Thoracic aorta (tissue), 2 donors: Measurements from ENCODE around the gene ETS2. TPM values are rescaled to one million over a fixed set of nuclear protein-coding genes. Genes with fewer than 3 reads are reported as not detected.
"Not testable (repeated sequence)": the region's sequence is repeated elsewhere in the genome, so short reads cannot be mapped to it uniquely, and the experiment has no call there.

Experiments used
- ATAC-seq: fragments of 150-250 bp; one replicate; pipeline ENCODE4 v1.8.0; 2017; ENCODE audit warnings: low read depth; ENCODE audit not compliant: insufficient number of reproducible peaks, low FRiP score
- DNase-seq: peaks from one replicate; pipeline ENCODE4 v3.0.0-alpha.2; 2020; ENCODE audit warnings: low spot score
- H3K27ac ChIP-seq, 2 donors: fragments of 200-600 bp; sonication (generic); 1 replicate in 1 of 2; 2 replicates in 1 of 2; pipeline ENCODE4 v1.5.1; 2016; ENCODE audit warnings: mild to moderate bottlenecking in 2 of 2, moderate library complexity in 2 of 2
- H3K27me3 ChIP-seq: fragments of 200-600 bp; sonication (generic); replicated peaks from 2 replicates; pipeline ENCODE4 v1.6.0; 2016; ENCODE audit warnings: mild to moderate bottlenecking; ENCODE audit not compliant: insufficient read depth
- H3K36me3 ChIP-seq: fragments of 200-600 bp; sonication (generic); one replicate; pipeline ENCODE4 v1.5.1; 2016
- H3K4me1 ChIP-seq, 2 donors: fragments of 200-600 bp; sonication (generic); 1 replicate in 1 of 2; 2 replicates in 1 of 2; pipeline versions ENCODE4 v1.5.1 to v1.6.0; 2016; ENCODE audit warnings: low read depth in 2 of 2, mild to moderate bottlenecking in 1 of 2; ENCODE audit not compliant: control insufficient read depth in 1 of 2
- H3K4me3 ChIP-seq: fragments of 200-600 bp; sonication (generic); 2 replicates; pipeline ENCODE4 v1.5.1; 2016; ENCODE audit warnings: mild to moderate bottlenecking
- H3K9me3 ChIP-seq: fragments of 200-600 bp; sonication (generic); 2 replicates; pipeline ENCODE4 v1.5.1; 2016
- total RNA-seq, 2 donors: library from RNA; depleted of rRNA; stranded (reverse); fragments of >200 nt; gene quantifications; one replicate each; pipeline versions ENCODE4 v1.1.0 to v1.2.3, GENCODE V29; 2016
- TF ChIP-seq, protein P1 (sequence below): fragments of 200-600 bp; sonication (generic); IDR thresholded peaks from one replicate; pipeline ENCODE4 v1.5.1; 2019; ENCODE audit warnings: antibody characterized with exemption

Gene ETS2
- total RNA-seq, 2 donors from 2014 or later = 120 to 226 TPM

DNA sequence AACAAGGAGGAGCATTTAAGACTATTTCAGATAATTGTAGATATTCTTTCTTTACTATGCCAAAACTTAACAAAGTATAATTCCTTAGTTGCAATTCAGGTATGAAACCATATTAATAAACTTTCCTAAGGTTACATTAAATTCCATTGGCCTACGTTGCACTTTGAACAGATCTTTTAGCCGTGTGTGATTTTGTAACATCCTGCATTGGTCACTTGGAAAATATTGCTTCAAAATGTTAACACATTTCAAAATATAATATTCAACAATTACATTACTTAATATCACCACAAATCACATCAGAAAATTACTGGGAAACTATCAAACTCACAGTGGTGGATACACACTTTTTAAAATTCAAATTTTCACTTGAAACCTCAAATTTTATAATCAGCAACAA lies 20.2 kb downstream of the ETS2 start:
- Histone ChIP-seq H3K27ac (no peak overlapping the region), H3K27me3 (no peaks in the 10 kb centered on the region), H3K36me3 (peaks cover 25% of the 10 kb centered on the region), H3K4me3 (no peak overlapping the region), H3K4me1 (peaks cover 27 to 46% of the 10 kb centered on the region in 2 donors), H3K9me3 (peaks cover 4% of the 10 kb centered on the region)
- TF ChIP-seq, protein P1, sequence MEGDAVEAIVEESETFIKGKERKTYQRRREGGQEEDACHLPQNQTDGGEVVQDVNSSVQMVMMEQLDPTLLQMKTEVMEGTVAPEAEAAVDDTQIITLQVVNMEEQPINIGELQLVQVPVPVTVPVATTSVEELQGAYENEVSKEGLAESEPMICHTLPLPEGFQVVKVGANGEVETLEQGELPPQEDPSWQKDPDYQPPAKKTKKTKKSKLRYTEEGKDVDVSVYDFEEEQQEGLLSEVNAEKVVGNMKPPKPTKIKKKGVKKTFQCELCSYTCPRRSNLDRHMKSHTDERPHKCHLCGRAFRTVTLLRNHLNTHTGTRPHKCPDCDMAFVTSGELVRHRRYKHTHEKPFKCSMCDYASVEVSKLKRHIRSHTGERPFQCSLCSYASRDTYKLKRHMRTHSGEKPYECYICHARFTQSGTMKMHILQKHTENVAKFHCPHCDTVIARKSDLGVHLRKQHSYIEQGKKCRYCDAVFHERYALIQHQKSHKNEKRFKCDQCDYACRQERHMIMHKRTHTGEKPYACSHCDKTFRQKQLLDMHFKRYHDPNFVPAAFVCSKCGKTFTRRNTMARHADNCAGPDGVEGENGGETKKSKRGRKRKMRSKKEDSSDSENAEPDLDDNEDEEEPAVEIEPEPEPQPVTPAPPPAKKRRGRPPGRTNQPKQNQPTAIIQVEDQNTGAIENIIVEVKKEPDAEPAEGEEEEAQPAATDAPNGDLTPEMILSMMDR = no peak
- DNase-seq (no peak), ATAC-seq (no peak)

DNA sequence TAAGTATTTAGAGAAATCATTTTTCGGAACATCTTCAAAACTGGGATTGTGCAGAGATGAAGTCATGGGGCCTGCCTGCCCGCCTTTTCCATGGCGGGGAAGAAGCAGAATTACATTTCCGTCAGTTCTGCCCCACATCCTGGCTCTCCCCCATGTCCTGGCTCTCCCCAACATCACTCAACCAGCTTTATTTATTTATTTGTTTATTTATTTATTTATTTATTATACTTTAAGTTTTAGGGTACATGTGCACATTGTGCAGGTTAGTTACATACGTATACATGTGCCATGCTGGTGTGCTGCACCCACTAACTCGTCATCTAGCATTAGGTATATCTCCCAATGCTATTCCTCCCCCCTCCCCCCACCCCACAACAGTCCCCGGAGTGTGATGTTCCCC lies 22.4 kb downstream of the ETS2 start:
- H3K4me1 ChIP-seq = peaks cover 6 to 36% of the 10 kb centered on the region in 2 donors
- not testable (repeated sequence) for H3K27me3 ChIP-seq, H3K27ac ChIP-seq, ATAC-seq, H3K4me3 ChIP-seq, H3K9me3 ChIP-seq, DNase-seq, H3K36me3 ChIP-seq

DNA sequence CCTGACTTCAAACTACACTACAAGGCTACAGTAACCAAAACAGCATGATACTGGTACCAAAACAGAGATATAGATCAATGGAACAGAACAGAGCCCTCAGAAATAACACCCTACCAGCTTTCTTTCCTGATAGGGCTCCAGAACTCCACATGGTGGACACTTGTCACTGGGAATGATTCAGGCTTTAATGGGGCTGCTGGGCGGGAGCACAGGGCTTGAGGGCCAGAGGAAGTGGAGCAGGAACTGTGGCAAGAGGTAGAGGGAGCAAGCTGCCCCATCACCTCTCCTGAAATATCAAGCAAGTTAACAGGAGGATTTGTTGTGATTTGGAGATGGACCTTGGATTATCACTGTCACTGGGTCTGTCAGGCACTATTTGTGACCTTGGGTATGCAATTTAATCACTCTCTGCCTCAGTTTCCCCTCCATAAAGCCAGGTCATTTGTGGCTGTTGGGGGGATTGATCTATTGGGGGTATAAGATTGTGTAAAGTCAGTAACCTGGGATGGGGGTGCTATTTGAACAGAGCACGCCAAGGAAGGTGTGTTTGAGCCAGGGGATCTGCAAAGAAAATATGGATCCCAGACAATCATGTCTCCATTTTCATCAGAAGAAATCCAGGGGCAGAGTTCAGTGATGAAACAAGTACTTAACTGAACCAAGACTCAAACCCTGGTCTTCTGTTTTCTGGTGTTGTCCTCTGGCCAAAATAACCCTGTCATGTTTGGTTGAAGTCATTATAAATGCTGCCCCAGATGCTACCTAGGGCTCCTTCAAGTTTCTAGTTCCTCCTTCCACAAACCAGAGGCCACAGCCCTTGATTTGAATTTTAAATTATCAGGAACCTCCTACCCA lies 25.2 kb downstream of the ETS2 start:
- DNase-seq = no peak
- Histone ChIP-seq H3K4me1 (peaks cover 4 to 15% of the 10 kb centered on the region in 2 donors), H3K27me3 (no peaks in the 10 kb centered on the region), H3K9me3 (peaks cover 4% of the 10 kb centered on the region), H3K27ac (no peak overlapping the region), H3K4me3 (no peak overlapping the region), H3K36me3 (no peaks in the 10 kb centered on the region)
- no peak for ATAC-seq
- TF ChIP-seq, protein P1 = no peak

DNA sequence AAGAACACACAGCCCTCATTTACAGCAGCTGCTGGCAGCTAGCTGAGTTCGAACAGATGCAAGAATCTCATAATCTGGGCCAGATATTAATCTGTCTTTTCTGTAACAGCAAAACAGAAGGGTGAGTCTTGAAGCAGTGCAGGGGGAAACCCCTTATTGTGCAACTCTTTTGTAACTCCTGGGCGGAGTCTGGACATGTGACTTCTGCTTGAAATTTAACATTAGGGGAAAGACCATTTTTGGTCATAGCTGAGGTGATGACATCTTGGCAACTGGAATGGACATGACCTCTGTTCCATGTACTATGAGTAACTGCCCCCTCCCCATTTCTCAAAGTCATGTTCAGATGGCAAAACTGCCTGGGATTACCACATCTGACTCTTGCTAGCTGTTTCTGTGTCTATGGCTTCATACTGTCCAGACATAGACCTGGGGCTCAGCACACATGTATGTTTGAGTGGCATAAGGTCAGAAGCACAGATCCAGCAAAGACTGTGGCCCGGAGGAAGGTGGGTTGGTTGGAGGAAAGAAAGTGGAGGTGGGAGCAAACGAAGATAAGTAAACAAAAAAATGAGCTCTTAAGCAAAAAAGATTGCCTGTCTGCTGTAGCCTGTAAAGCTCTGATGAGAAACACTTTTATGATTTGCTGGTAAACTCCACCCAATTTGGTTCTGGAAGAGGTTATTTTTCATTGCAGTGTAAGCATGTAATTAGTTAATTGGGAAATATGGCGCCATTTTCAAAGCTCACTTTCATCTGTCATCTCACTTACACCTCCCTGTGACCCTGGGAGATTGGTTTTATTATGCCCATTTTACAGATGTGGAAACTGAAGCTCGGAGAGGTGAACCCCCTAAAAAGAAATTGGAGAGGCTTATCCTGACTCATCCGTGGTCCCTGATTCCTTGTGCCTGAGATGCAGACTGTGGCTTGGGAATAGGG lies 26.1 kb downstream of the ETS2 start:
- peak; percentile 70 for DNase-seq
- Histone ChIP-seq H3K27me3 (no peaks in the 10 kb centered on the region), H3K36me3 (no peaks in the 10 kb centered on the region), H3K27ac (no peak overlapping the region), H3K9me3 (no peaks in the 10 kb centered on the region), H3K4me3 (no peak overlapping the region), H3K4me1 (peaks cover 4 to 15% of the 10 kb centered on the region in 2 donors)
- TF ChIP-seq, protein P1 = no peak
- peak; percentile 84 for ATAC-seq

DNA sequence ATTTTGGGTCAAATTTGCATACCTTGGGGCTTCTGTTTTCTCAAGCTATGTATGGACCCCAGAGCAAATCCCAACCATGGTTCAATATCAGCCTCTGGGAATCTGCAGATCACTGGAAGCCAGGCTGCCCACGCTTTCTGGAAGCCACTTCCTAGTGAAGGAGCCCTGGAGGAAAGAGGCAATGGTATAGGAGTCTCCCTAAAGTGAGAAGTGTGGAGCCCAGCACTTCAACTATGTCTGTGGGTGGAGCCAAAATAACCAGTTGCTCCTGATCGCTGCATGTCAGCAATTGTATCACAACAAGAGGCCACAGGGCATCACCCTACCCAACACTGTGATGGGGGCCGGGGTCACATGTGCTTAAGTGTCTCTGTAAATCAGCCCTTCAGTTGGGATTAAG lies 26.9 kb downstream of the ETS2 start:
- H3K27ac ChIP-seq = no peak overlapping the region
- peaks cover 4 to 15% of the 10 kb centered on the region in 2 donors for H3K4me1 ChIP-seq
- TF ChIP-seq, protein P1 = no peak
- DNase-seq = no peak
- no peaks in the 10 kb centered on the region for H3K36me3 ChIP-seq
- no peak for ATAC-seq
- H3K27me3 ChIP-seq = no peaks in the 10 kb centered on the region
- H3K4me3 ChIP-seq = no peak overlapping the region
- no peaks in the 10 kb centered on the region for H3K9me3 ChIP-seq
